Peyer's patch (tissue), 4 donors: Measurements from ENCODE around the gene VPS8.

Experiments used
- CTCF ChIP-seq, 6 experiments: fragments of 450-650 bp in 4 of 6; fragments of 200-600 bp in 2 of 6; sonication (generic) in 1 of 6; IDR thresholded peaks; one replicate each; pipeline ENCODE4 v1.5.1; 2017 to 2019; ENCODE audit warnings: antibody characterized with exemption in 6 of 6, mild to moderate bottlenecking in 3 of 6, moderate library complexity in 1 of 6
- POLR2A ChIP-seq, 2 donors: fragments of 450-650 bp; IDR thresholded peaks; one replicate each; pipeline ENCODE4 v1.5.1; 2017; ENCODE audit warnings: antibody characterized with exemption in 2 of 2, mild to moderate bottlenecking in 2 of 2, moderate library complexity in 2 of 2

- TF ChIP-seq POLR2A (IDR thresholded peaks at IDR 0.05) = no peak
- TF ChIP-seq CTCF (IDR thresholded peaks at IDR 0.05) = no peak
Observed at GRCh38 chr3:185060655-185061054, 248.7 kb downstream of the VPS8 start.
